Astrocyte of the cerebellum (primary cell): ENCODE measurements around the gene SETD3.

Experiments used
- DNase-seq: peaks from one replicate; pipeline ENCODE4 v3.0.0-alpha.2; 2011; ENCODE audit warnings: low read depth
- H3K4me3 ChIP-seq: 2 replicates; pipeline ENCODE4 v1.5.1; 2011; ENCODE audit warnings: mild to moderate bottlenecking, low read depth, low read length, moderate library complexity
- in situ Hi-C: cut with HindIII; loops from 2 replicates; pipeline ENCODE4 v1.10.0; 2017; ENCODE audit warnings: low sequenced_read_pairs
- TF ChIP-seq, protein P1 (sequence below): IDR thresholded peaks from 2 replicates; pipeline ENCODE4 v1.5.1; 2012; ENCODE audit warnings: low read length, low read depth, moderate library complexity, mild to moderate bottlenecking; ENCODE audit errors: missing control alignments

Gene SETD3

DNA sequence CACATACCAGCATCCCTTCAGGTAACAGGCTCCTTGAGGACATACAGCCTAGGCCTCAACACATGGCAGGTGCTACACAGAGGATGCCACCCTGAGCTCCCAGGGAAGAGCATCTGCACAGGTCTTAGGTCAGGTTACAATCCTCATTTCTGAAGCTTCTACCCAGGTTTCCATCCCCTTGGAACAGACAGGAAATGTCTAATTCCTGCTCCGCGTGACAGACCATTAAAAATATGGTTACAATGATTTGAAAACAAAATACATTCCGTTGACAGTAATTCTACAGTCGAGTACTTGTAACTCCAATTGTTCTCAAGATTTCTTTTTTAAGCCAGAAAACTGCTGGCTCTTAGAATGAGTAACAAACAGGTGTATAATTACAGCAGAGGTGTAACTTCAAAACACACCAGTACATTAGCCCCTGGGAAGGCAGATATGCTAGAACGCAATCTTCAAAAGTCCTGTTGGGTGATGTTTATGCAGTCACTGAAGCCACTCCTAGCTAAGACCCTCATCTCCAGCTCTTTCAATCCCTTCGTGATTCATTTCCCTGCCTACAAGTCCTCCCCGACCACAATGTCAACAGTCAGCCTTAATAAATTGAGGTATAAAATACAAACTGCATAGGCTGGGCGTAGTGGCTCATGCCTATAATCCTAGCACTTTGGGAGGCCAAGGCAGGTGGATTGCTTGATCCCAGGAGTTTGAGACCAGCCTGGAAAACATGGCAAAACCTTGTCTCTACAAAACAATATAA lies 11.6 kb downstream of the SETD3 start:
- in situ Hi-C loops, result no loop called here
- TF ChIP-seq, protein P1, sequence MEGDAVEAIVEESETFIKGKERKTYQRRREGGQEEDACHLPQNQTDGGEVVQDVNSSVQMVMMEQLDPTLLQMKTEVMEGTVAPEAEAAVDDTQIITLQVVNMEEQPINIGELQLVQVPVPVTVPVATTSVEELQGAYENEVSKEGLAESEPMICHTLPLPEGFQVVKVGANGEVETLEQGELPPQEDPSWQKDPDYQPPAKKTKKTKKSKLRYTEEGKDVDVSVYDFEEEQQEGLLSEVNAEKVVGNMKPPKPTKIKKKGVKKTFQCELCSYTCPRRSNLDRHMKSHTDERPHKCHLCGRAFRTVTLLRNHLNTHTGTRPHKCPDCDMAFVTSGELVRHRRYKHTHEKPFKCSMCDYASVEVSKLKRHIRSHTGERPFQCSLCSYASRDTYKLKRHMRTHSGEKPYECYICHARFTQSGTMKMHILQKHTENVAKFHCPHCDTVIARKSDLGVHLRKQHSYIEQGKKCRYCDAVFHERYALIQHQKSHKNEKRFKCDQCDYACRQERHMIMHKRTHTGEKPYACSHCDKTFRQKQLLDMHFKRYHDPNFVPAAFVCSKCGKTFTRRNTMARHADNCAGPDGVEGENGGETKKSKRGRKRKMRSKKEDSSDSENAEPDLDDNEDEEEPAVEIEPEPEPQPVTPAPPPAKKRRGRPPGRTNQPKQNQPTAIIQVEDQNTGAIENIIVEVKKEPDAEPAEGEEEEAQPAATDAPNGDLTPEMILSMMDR, result no peak
- H3K4me3 ChIP-seq, result no peak overlapping the region
- no peak for DNase-seq

DNA sequence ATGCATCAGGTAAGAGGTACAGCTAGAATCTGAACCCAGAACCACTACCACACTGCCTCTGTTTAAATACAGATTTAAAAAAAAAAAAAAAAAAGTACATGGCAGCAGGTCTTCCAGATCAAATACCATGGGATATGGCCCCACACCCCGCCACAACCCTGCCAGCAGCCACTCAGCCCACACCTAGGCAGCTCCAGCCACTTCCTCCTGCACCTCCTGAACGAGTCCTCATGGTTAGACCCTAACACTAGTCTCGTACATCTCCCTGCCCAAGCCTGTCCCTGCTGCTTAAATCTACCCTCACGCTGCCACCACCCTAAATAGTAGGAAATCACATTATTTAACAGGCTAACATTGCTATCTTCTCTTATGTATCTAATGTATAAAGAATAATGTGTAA lies 12.6 kb downstream of the SETD3 start:
- no peak overlapping the region for H3K4me3 ChIP-seq
- no peak for DNase-seq
- TF ChIP-seq, protein P1, result no peak
- in situ Hi-C loops, result no loop called here

DNA sequence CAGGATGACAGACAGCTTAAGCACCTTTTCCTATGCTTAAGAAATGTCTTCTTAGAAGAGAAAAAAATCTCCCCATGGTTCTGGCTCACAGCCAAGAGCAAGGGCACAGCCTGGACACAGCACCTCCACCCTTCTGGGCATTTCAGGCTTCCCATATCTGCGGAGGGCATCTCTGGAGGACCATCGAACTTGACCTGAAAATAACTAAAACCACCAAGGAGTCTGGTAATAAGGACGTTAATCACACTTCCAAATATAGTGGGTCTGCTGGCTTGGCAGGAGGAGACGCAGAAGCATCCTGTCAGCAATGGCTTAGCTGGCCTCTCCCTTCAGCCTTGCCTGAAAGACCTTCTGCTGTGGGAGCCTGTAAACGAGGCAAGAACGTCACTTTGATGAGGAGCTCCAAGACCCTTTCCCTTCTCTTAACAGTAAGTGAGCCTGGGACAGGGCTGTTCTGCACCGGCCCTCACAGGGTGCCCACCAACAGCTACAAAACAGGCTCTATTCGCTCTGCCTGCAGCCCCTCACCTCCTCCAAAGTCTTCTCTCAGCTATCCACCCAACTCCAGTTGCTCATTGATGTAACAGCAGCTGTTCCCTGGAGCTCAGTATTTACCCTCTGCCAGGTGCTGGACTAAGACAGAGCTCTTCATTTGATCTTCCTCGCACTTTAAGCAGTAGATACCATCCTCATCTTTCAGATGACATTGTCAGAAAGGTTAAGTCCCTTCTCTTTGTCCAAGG lies 13.2 kb downstream of the SETD3 start:
- TF ChIP-seq, protein P1, result no peak
- in situ Hi-C loops, result no loop called here
- DNase-seq, result no peak
- H3K4me3 ChIP-seq, result no peak overlapping the region

DNA sequence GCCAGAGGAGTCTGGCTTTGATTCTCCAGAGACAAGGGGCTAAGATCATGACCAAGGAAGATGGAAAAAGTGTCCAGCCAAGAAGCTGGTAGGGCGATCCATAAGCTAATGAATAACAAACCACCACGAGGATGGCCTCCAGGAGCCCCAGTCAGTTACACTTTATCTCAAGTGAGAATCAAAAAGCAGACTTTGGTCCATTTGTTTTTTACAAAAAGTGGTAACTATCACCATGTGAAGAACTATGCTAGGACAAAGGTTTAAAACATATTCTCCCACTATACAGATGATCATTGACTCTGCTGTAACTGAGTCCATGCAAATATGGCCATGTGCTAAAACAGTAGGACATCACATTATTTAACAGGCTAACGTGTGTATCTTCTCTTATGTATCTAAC lies 13.9 kb downstream of the SETD3 start:
- H3K4me3 ChIP-seq, result no peak overlapping the region
- no peak for DNase-seq
- in situ Hi-C loops, result no loop called here
- TF ChIP-seq, protein P1, result no peak

DNA sequence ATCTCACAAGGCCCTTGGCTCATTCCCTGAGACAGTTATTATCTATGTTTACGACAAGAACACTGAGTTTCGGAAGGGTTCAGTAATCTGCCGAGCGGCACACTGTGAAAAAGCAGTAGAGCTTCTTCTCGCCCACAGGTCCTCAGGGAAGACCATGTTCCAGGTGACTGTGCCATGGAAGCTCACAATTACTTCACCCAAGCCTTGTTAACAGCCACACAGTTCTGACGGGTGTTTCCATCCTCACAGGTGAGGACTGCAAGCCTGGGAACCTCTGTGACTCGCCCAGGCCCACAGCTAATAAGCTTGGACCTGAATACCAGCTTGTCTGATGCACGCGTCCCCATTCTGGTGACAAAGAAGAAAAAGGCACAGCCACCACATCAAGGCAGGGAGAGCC lies 15.4 kb downstream of the SETD3 start:
- in situ Hi-C loops, result no loop called here
- TF ChIP-seq, protein P1, result no peak
- DNase-seq, result no peak
- no peak overlapping the region for H3K4me3 ChIP-seq

DNA sequence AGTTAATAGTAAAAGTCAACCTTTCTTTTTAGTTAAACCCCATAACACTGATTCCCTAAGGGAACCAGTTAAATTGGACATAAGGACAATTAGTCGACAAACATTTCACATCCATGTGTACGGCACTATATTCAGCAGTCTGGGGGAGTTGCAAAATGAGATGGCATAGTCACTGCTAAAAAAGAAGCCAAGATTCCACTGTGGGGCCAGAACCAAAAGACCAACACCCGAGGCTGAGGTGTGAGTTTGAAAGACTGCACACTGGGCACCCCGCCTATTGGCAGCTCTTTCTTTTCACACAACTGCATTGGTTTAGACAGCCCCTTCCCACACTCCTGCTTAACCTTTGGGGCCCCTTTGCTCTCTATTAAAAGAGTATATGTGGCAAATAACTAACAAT lies 16.7 kb downstream of the SETD3 start:
- DNase-seq, result no peak
- no peak overlapping the region for H3K4me3 ChIP-seq
- in situ Hi-C loops, result no loop called here
- TF ChIP-seq, protein P1, result no peak
